Activated naive CD4-positive, alpha-beta T cell treated with anti-CD3 and anti-CD28 coated beads for 36 hours (primary cell): ENCODE data around the gene ETV3. TPM values are rescaled to one million over a fixed set of nuclear protein-coding genes. Genes with fewer than 3 reads are reported as not detected.
A peak's percentile ranks its signal among the peaks of the same experiment; 100 is the strongest.
"Not testable (repeated sequence)": the region's sequence is repeated elsewhere in the genome, so short reads cannot be mapped to it uniquely, and the experiment has no call there.

Experiments
- CTCF ChIA-PET: fragments of 350-600 bp; sonication (Branson Sonifier 250); formaldehyde crosslinking; loops from one replicate; lab custom pipeline; 2021; ENCODE audit warnings: antibody characterized with exemption; lab: Charles Lee
- DNase-seq: peaks from one replicate; pipeline ENCODE4 v3.0.0-alpha.2; 2020
- H3K27ac Mint-ChIP-seq: one replicate; pipeline ENCODE4 v1.8.0; 2021; ENCODE audit warnings: mild to moderate bottlenecking, mixed read lengths
- H3K27me3 Mint-ChIP-seq: one replicate; pipeline ENCODE4 v1.8.0; 2021; ENCODE audit warnings: low read depth, mixed read lengths
- H3K36me3 Mint-ChIP-seq: one replicate; pipeline ENCODE4 v1.8.0; 2021; ENCODE audit warnings: low read depth, mixed read lengths
- H3K4me1 Mint-ChIP-seq: one replicate; pipeline ENCODE4 v1.8.0; 2021; ENCODE audit warnings: low read depth, mixed read lengths
- H3K4me3 Mint-ChIP-seq: one replicate; pipeline ENCODE4 v1.8.0; 2021; ENCODE audit warnings: mild to moderate bottlenecking, moderate library complexity, mixed read lengths
- H3K9me3 Mint-ChIP-seq: one replicate; pipeline ENCODE4 v1.8.0; 2021; ENCODE audit warnings: mixed read lengths
- intact Hi-C: fragments of 100-400 bp; cut with micrococcal nuclease; formaldehyde crosslinking; loops from one replicate; pipeline ENCODE4 v1.15.1; 2023
- total RNA-seq, 2 experiments: library from RNA; stranded (reverse); gene quantifications; one replicate each; pipeline ENCODE4 v1.2.3, GENCODE V29; 2021

The ETV3 gene
- total RNA-seq, 2 experiments from 2014 or later, result 23.2 to 23.3 TPM

- no peak overlapping the region for H3K4me3 Mint-ChIP-seq
- H3K9me3 Mint-ChIP-seq, result no peaks in the 10 kb centered on the region
- peaks cover 11% of the 10 kb centered on the region for H3K4me1 Mint-ChIP-seq
- CTCF ChIA-PET, result interaction anchor here (1.0 to 1.1 kb wide), 2 partner anchors 48 to 50 kb away, joined by 3 to 4 read pairs; no protein-coding TSS in a partner anchor
- H3K27ac Mint-ChIP-seq, result no peak overlapping the region
- DNase-seq, result no peak
- H3K36me3 Mint-ChIP-seq, result no peaks in the 10 kb centered on the region
- H3K27me3 Mint-ChIP-seq, result peaks cover 12% of the 10 kb centered on the region
- intact Hi-C loops, result no loop called here
These were observed 30.5 kb downstream of the ETV3 start for GRCh38 chr1:157107702-157108101.

- no peak overlapping the region for H3K27ac Mint-ChIP-seq
- DNase-seq, result no peak
These were observed 31.4 kb downstream of the ETV3 start for GRCh38 chr1:157106813-157107189.

GRCh38 chr1:157105988-157106812 lies 32.0 kb downstream of the ETV3 start:
- intact Hi-C loops, result no loop called here
- Mint-ChIP-seq H3K27me3 (peaks cover 12% of the 10 kb centered on the region), H3K27ac (no peak overlapping the region), H3K4me1 (peaks cover 9% of the 10 kb centered on the region), H3K4me3 (no peak overlapping the region), H3K9me3 (no peaks in the 10 kb centered on the region), H3K36me3 (no peaks in the 10 kb centered on the region)
- peak; percentile 77 for DNase-seq
- CTCF ChIA-PET, result interaction anchor here (0.9 kb wide), 2 partner anchors 34 to 50 kb away, joined by 4 to 5 read pairs; no protein-coding TSS in a partner anchor

More at GRCh38 chr1:157106813-157107189, 31.4 kb downstream of the ETV3 start:
- CTCF ChIA-PET, result interaction anchor here (0.9 kb wide), 2 partner anchors 34 to 49 kb away, joined by 4 to 5 read pairs; no protein-coding TSS in a partner anchor
- H3K4me3 Mint-ChIP-seq, result no peak overlapping the region
- H3K9me3 Mint-ChIP-seq, result no peaks in the 10 kb centered on the region
- peaks cover 9% of the 10 kb centered on the region for H3K4me1 Mint-ChIP-seq
- intact Hi-C loops, result no loop called here
- no peaks in the 10 kb centered on the region for H3K36me3 Mint-ChIP-seq
- H3K27me3 Mint-ChIP-seq, result peaks cover 12% of the 10 kb centered on the region

GRCh38 chr1:157105298-157105987 lies 32.8 kb downstream of the ETV3 start:
- Mint-ChIP-seq H3K27me3 (peaks cover 12% of the 10 kb centered on the region), H3K36me3 (no peaks in the 10 kb centered on the region)
- CTCF ChIA-PET, result no interaction called here

GRCh38 chr1:157104598-157105293 lies 33.4 kb downstream of the ETV3 start:
- H3K9me3 Mint-ChIP-seq, result no peaks in the 10 kb centered on the region
- H3K27ac Mint-ChIP-seq, result no peak overlapping the region
- peaks cover 12% of the 10 kb centered on the region for H3K27me3 Mint-ChIP-seq
- no peak for DNase-seq
- no peaks in the 10 kb centered on the region for H3K36me3 Mint-ChIP-seq
- CTCF ChIA-PET, result no interaction called here
- intact Hi-C loops, result no loop called here
- peaks cover 9% of the 10 kb centered on the region for H3K4me1 Mint-ChIP-seq
- H3K4me3 Mint-ChIP-seq, result no peak overlapping the region

More at GRCh38 chr1:157105298-157105987, 32.8 kb downstream of the ETV3 start:
- H3K4me3 Mint-ChIP-seq, result no peak overlapping the region
- DNase-seq, result no peak
- peaks cover 9% of the 10 kb centered on the region for H3K4me1 Mint-ChIP-seq
- intact Hi-C loops, result no loop called here
- H3K9me3 Mint-ChIP-seq, result no peaks in the 10 kb centered on the region
- H3K27ac Mint-ChIP-seq, result no peak overlapping the region

- peaks cover 5% of the 10 kb centered on the region for H3K27me3 Mint-ChIP-seq
- H3K4me1 Mint-ChIP-seq, result peaks cover 9% of the 10 kb centered on the region
- no peaks in the 10 kb centered on the region for H3K9me3 Mint-ChIP-seq
- H3K4me3 Mint-ChIP-seq, result no peak overlapping the region
- H3K27ac Mint-ChIP-seq, result no peak overlapping the region
- CTCF ChIA-PET, result interaction anchor here (1.0 to 3.4 kb wide), 4 partner anchors 13 to 54 kb away, joined by 3 to 10 read pairs (median 6); no protein-coding TSS in a partner anchor
- no peaks in the 10 kb centered on the region for H3K36me3 Mint-ChIP-seq
- intact Hi-C loops, result no loop called here
- no peak for DNase-seq
These were observed 34.9 kb downstream of the ETV3 start for GRCh38 chr1:157103268-157103667.

- Mint-ChIP-seq H3K27ac (no peak overlapping the region), H3K4me1 (peaks cover 4% of the 10 kb centered on the region), H3K27me3 (peaks cover 3% of the 10 kb centered on the region), H3K36me3 (no peaks in the 10 kb centered on the region), H3K9me3 (no peaks in the 10 kb centered on the region), H3K4me3 (no peak overlapping the region)
- CTCF ChIA-PET, result interaction anchor here (1.5 to 3.4 kb wide), 2 partner anchors 11 to 54 kb away, joined by 3 to 10 read pairs; no protein-coding TSS in a partner anchor
- intact Hi-C loops, result no loop called here
- DNase-seq, result no peak
These were observed 37.0 kb downstream of the ETV3 start for GRCh38 chr1:157101149-157101548.

GRCh38 chr1:157099633-157100009 lies 38.6 kb downstream of the ETV3 start, which contains the start of gene ETV3L:
Gene ETV3L (minus strand): TSS chr1:157099808. CDS start chr1:157099523, 285 bp downstream.
- CTCF ChIA-PET, result no interaction called here
- no peak within 1 kb of the TSS for H3K27ac Mint-ChIP-seq
- intact Hi-C loops, result no loop called here

GRCh38 chr1:157098987-157099632 lies 39.1 kb downstream of the ETV3 start:
- H3K4me1 Mint-ChIP-seq, H3K9me3 Mint-ChIP-seq, CTCF ChIA-PET, DNase-seq, H3K27me3 Mint-ChIP-seq, H3K27ac Mint-ChIP-seq, intact Hi-C loops, H3K36me3 Mint-ChIP-seq, H3K4me3 Mint-ChIP-seq: not testable (repeated sequence)

More at GRCh38 chr1:157099633-157100009, 38.6 kb downstream of the ETV3 start, which contains the start of gene ETV3L:
- no peak for DNase-seq
- Mint-ChIP-seq H3K9me3 (no peaks in the 10 kb centered on the region), H3K4me3 (no peak within 1 kb of the TSS), H3K27me3 (no peaks in the 10 kb centered on the region), H3K36me3 (no peaks in the 10 kb centered on the region), H3K4me1 (peaks cover 2% of the 10 kb centered on the region)

- no peaks in the 10 kb centered on the region for H3K9me3 Mint-ChIP-seq
- H3K27me3 Mint-ChIP-seq, result no peaks in the 10 kb centered on the region
- intact Hi-C loops, result no loop called here
- no peak overlapping the region for H3K27ac Mint-ChIP-seq
- no peak overlapping the region for H3K4me3 Mint-ChIP-seq
- no peaks in the 10 kb centered on the region for H3K36me3 Mint-ChIP-seq
- DNase-seq, result no peak
- no peaks in the 10 kb centered on the region for H3K4me1 Mint-ChIP-seq
- CTCF ChIA-PET, result interaction anchor here (0.8 to 1.9 kb wide), 2 partner anchors 58 to 63 kb away, joined by 3 to 8 read pairs; no protein-coding TSS in a partner anchor
These were observed 39.7 kb downstream of the ETV3 start for GRCh38 chr1:157098519-157098918.

- DNase-seq, result no peak
- H3K4me1 Mint-ChIP-seq, result no peaks in the 10 kb centered on the region
- no peaks in the 10 kb centered on the region for H3K27me3 Mint-ChIP-seq
- intact Hi-C loops, result no loop called here
- no peaks in the 10 kb centered on the region for H3K36me3 Mint-ChIP-seq
- H3K9me3 Mint-ChIP-seq, result no peaks in the 10 kb centered on the region
- no peak overlapping the region for H3K27ac Mint-ChIP-seq
- no peak overlapping the region for H3K4me3 Mint-ChIP-seq
- CTCF ChIA-PET, result interaction anchor here (0.8 to 1.9 kb wide), 2 partner anchors 59 to 64 kb away, joined by 3 to 8 read pairs; no protein-coding TSS in a partner anchor
These were observed 40.5 kb downstream of the ETV3 start for GRCh38 chr1:157097692-157098091.
